Measurements from ENCODE around the gene TSKU. TPM values are rescaled to one million over a fixed set of nuclear protein-coding genes. Genes with fewer than 3 reads are reported as not detected.

TSKU gene
- polyA plus RNA-seq, 3 donors = not detected

- Mint-ChIP-seq H3K36me3 (peaks cover 0 to 11% of the 10 kb centered on the region in 2 donors), H3K27me3 (ENCODE audit: low read depth in 3 of 3) (peaks cover 59 to 82% (median 76%) of the 10 kb centered on the region in 3 donors), H3K4me1 (peaks cover 9% of the 10 kb centered on the region), H3K4me3 (peak overlapping the region in 1 of 2 donors; percentile 70), H3K9me3 (peaks cover 0 to 21% (median 2%) of the 10 kb centered on the region in 7 donors), H3K27ac (no peak overlapping the region)
- TF ChIP-seq, protein P1, sequence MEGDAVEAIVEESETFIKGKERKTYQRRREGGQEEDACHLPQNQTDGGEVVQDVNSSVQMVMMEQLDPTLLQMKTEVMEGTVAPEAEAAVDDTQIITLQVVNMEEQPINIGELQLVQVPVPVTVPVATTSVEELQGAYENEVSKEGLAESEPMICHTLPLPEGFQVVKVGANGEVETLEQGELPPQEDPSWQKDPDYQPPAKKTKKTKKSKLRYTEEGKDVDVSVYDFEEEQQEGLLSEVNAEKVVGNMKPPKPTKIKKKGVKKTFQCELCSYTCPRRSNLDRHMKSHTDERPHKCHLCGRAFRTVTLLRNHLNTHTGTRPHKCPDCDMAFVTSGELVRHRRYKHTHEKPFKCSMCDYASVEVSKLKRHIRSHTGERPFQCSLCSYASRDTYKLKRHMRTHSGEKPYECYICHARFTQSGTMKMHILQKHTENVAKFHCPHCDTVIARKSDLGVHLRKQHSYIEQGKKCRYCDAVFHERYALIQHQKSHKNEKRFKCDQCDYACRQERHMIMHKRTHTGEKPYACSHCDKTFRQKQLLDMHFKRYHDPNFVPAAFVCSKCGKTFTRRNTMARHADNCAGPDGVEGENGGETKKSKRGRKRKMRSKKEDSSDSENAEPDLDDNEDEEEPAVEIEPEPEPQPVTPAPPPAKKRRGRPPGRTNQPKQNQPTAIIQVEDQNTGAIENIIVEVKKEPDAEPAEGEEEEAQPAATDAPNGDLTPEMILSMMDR (IDR thresholded peaks at IDR 0.05) = no peak
- H3K79me2 ChIP-seq (ENCODE audit: insufficient read depth, low read length) = no peaks in the 10 kb centered on the region
- peaks cover 15% of the 10 kb centered on the region in 2 donors for H3K4me1 ChIP-seq (ENCODE audit: control insufficient read depth in 1 of 2, insufficient read depth in 2 of 2, low read length in 2 of 2)
- H3K4me3 ChIP-seq (replicated peaks in 1 of 3; ENCODE audit: low read depth in 2 of 3, low read length in 3 of 3) = no peak overlapping the region
- 91% methylated on average over 4 of the region's 6 CpGs for WGBS (ENCODE audit: insufficient coverage)
- no peak overlapping the region for H2AFZ ChIP-seq (ENCODE audit: insufficient read depth, low read depth, low read length, poor library complexity, severe bottlenecking)
- H4K20me1 ChIP-seq (ENCODE audit: insufficient read depth, low read length) = no peaks in the 10 kb centered on the region
- H3K27ac ChIP-seq (ENCODE audit: low read depth in 1 of 2, low read length in 2 of 2) = no peak overlapping the region
- H3K9ac ChIP-seq (ENCODE audit: insufficient read depth, low read length, poor library complexity, severe bottlenecking) = no peak overlapping the region
- no peaks in the 10 kb centered on the region for H3K36me3 ChIP-seq (replicated peaks in 1 of 2; ENCODE audit: control insufficient read depth in 1 of 2, insufficient read depth in 2 of 2, low read length in 2 of 2)
- H3K4me2 ChIP-seq (replicated peaks; ENCODE audit: extremely low read depth, low read length, poor library complexity, severe bottlenecking) = no peak overlapping the region
- H3K27me3 ChIP-seq (ENCODE audit: control insufficient read depth in 2 of 2, insufficient read depth in 2 of 2, low read length in 2 of 2) = peaks cover 51 to 71% of the 10 kb centered on the region in 2 donors
- no peaks in the 10 kb centered on the region for H3K9me3 ChIP-seq (replicated peaks in 1 of 2; ENCODE audit: control insufficient read depth in 1 of 2, insufficient read depth in 1 of 2, low read length in 2 of 2)
- DNase-seq = no peak
- intact Hi-C loops (cut with micrococcal nuclease) = no loop called here
Observed at GRCh38 chr11:76785513-76785912, 2.4 kb downstream of the TSKU start.

GRCh38 chr11:76786016-76786415, 2.9 kb downstream of the TSKU start:
- WGBS (ENCODE audit: insufficient coverage) = 90% methylated on average over 6 of the region's 6 CpGs
- Histone ChIP-seq H3K27me3 (ENCODE audit: control insufficient read depth in 2 of 2, insufficient read depth in 2 of 2, low read length in 2 of 2) (peaks cover 46 to 66% of the 10 kb centered on the region in 2 donors), H4K20me1 (ENCODE audit: insufficient read depth, low read length) (no peaks in the 10 kb centered on the region), H3K4me3 (replicated peaks in 1 of 3; ENCODE audit: low read depth in 2 of 3, low read length in 3 of 3) (no peak overlapping the region), H3K79me2 (ENCODE audit: insufficient read depth, low read length) (no peaks in the 10 kb centered on the region), H2AFZ (ENCODE audit: insufficient read depth, low read depth, low read length, poor library complexity, severe bottlenecking) (no peak overlapping the region), H3K9me3 (replicated peaks in 1 of 2; ENCODE audit: control insufficient read depth in 1 of 2, insufficient read depth in 1 of 2, low read length in 2 of 2) (no peaks in the 10 kb centered on the region), H3K4me2 (replicated peaks; ENCODE audit: extremely low read depth, low read length, poor library complexity, severe bottlenecking) (no peak overlapping the region), H3K27ac (ENCODE audit: low read depth in 1 of 2, low read length in 2 of 2) (no peak overlapping the region), H3K4me1 (ENCODE audit: control insufficient read depth in 1 of 2, insufficient read depth in 2 of 2, low read length in 2 of 2) (peaks cover 15% of the 10 kb centered on the region in 2 donors), H3K36me3 (replicated peaks in 1 of 2; ENCODE audit: control insufficient read depth in 1 of 2, insufficient read depth in 2 of 2, low read length in 2 of 2) (no peaks in the 10 kb centered on the region), H3K9ac (ENCODE audit: insufficient read depth, low read length, poor library complexity, severe bottlenecking) (no peak overlapping the region)
- H3K4me1 Mint-ChIP-seq = peaks cover 9% of the 10 kb centered on the region
- DNase-seq = no peak
- peaks cover 55 to 78% (median 72%) of the 10 kb centered on the region in 3 donors for H3K27me3 Mint-ChIP-seq (ENCODE audit: low read depth in 3 of 3)
- TF ChIP-seq, protein P1 (IDR thresholded peaks at IDR 0.05) = no peak
- peak overlapping the region in 1 of 2 donors; percentile 29 for H3K4me3 Mint-ChIP-seq
- no peak overlapping the region for H3K27ac Mint-ChIP-seq
- peaks cover 0 to 21% (median 2%) of the 10 kb centered on the region in 7 donors for H3K9me3 Mint-ChIP-seq
- peaks cover 0 to 11% of the 10 kb centered on the region in 2 donors for H3K36me3 Mint-ChIP-seq
- intact Hi-C loops (cut with micrococcal nuclease) = no loop called here

All from CD14-positive monocyte (primary cell).